GM12864 (cell line): ENCODE measurements around the gene TOP2B.

Experiments
- DNase-seq: peaks from one replicate; pipeline ENCODE4 v3.0.0-alpha.2; 2011; ENCODE audit warnings: low read depth
- H3K4me3 ChIP-seq: 2 replicates; pipeline ENCODE4 v1.5.1; 2011; ENCODE audit warnings: mild to moderate bottlenecking, low read depth, low read length, control low read depth
- TF ChIP-seq, protein P1 (sequence below): IDR thresholded peaks from 2 replicates; pipeline ENCODE4 v1.5.1; 2011; ENCODE audit warnings: low read depth, mild to moderate bottlenecking, moderate library complexity, low read length, control low read depth, inconsistent platforms; ENCODE audit errors: missing control alignments

Gene TOP2B

DNA sequence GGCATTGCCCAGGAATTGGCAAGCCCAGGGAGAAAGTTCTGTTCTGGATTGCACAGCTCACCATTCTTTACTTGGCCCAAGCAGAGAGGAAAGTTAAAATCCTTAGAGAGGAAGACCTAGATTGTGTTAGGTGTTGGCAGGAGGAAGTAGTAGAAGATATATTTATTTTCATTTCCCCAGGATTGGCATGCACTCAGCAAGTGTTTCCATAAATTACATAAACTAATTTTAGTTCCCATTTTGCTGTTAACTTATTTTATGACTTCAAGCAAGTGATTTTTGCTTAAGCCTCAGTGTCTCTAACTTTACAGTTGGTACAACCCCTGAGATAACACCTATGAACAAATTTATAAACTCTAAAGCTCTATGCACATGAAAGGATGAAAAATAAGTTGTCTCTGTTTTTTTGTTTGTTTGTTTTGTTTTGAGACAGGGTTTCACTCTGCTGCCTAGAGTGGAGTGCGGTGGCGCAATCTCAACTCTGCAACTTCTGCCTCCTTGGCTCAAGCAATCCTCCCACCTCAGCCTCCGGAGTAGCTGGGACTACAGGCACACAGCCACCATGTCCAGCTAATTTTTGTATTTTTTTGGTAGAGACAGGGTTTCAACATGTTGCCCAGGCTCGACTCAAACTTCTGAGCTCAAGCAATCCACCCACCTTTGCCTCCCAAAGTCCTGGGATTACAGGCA is 31.2 kb upstream of the TOP2B start:
- TF ChIP-seq, protein P1, sequence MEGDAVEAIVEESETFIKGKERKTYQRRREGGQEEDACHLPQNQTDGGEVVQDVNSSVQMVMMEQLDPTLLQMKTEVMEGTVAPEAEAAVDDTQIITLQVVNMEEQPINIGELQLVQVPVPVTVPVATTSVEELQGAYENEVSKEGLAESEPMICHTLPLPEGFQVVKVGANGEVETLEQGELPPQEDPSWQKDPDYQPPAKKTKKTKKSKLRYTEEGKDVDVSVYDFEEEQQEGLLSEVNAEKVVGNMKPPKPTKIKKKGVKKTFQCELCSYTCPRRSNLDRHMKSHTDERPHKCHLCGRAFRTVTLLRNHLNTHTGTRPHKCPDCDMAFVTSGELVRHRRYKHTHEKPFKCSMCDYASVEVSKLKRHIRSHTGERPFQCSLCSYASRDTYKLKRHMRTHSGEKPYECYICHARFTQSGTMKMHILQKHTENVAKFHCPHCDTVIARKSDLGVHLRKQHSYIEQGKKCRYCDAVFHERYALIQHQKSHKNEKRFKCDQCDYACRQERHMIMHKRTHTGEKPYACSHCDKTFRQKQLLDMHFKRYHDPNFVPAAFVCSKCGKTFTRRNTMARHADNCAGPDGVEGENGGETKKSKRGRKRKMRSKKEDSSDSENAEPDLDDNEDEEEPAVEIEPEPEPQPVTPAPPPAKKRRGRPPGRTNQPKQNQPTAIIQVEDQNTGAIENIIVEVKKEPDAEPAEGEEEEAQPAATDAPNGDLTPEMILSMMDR, result no peak
- DNase-seq, result no peak
- H3K4me3 ChIP-seq, result no peak overlapping the region

DNA sequence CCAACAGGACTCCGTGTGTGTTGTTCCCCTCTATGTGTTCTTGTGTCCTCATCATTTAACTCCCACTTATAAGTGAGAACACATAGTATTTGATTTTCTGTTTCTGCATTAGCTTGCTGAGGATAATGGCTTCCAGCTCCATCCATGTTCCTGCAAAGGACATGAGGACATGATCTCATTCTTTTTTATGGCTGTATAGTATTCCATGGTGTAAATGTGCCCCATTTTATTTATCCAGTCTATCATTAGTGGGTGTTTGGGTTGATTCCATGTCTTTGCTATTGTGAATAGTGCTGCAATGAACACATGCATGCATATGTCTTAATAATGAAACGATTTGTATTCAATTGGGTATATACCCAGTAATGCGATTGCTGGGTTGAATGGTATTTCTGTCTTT is 28.5 kb upstream of the TOP2B start:
- no peak overlapping the region for H3K4me3 ChIP-seq
- DNase-seq, result no peak
- TF ChIP-seq, protein P1, result no peak

DNA sequence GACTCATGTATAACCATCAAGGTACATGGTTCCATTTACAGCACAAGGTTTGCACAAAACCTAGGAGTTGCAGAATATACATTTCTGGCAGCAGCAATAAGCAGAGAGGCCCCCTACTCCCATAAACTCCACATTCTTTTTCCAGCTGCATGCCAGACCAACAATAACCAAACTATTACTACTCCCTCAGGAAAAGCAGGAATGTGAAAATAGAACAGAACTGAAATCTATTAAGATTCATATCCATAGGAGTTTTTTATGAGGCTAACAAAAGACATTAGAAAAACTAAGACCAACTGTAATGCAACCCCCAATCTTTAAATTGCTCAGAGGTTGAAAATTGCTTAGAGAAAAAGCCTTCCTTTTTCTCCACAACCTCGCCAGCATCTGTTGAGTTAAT is 27.6 kb upstream of the TOP2B start:
- no peak for DNase-seq
- TF ChIP-seq, protein P1, result no peak
- no peak overlapping the region for H3K4me3 ChIP-seq

DNA sequence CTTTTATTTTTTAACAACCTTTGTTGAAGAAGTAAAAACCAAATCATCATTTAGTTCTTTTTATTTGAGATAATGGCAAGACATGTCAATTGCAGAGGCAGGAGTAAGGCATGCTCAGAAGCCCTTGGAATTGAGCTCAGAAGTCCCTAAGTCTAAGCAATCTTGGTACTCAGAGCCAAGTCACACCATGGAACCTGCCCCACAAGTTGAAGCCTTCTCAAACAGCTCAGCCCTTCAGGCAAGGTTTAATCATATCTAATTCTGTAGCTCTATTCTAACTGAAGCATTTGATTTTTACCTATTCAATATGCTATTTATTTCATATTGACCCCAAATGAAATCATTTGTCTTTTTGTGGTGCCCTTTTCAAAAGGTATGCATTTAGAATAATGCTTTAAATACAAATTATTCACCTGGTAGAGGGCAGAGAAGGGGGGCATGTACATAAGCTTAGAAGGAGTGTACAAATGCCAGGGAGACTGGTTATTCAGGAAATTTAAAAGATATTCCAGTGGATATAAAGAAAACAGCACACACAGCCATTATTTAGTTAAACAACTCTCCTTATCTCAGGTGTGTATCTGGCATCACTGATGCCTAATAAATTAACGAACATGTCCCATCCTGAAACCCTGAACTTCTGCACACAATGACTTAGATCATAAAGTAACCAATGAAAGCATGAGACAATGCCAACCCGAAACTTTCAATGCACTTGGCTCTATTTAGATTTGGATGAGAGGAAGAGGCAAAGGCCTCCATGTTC is 26.2 kb upstream of the TOP2B start:
- H3K4me3 ChIP-seq, result no peak overlapping the region
- TF ChIP-seq, protein P1, result no peak
- DNase-seq, result no peak

- TF ChIP-seq, protein P1, result no peak
- no peak overlapping the region for H3K4me3 ChIP-seq
- no peak for DNase-seq
These were observed 24.5 kb upstream of the TOP2B start for GRCh38 chr3:25689226-25689625.

DNA sequence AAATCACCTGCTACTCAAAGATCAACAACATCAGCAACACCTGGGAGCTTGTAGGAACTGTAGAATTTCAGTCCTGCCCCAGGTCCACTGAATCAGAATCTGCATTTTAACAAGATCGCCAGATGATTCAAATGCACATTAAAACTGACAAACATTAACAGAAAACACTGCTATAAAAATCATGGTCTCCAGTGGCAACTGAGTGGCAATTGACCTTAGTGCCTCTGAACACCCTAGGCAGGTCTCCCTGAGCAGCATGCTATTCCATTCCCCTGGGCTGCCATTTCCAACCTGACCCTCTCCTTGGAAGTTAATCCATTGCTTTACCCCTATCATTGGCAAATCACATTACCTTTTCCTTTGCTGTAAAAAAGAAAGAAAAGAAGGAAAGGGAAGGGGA is 23.0 kb upstream of the TOP2B start:
- DNase-seq, result no peak
- TF ChIP-seq, protein P1, result no peak
- no peak overlapping the region for H3K4me3 ChIP-seq
